CD4-positive, alpha-beta T cell (primary cell): ENCODE data around the gene CHST15. TPM values are rescaled to one million over a fixed set of nuclear protein-coding genes. Genes with fewer than 3 reads are reported as not detected.

ENCODE experiments used
- ATAC-seq: fragments of 200-7000 bp; cut with Tn5 transposase; one replicate; pipeline ENCODE4 v1.10.0; 2022; ENCODE audit warnings: mild to moderate bottlenecking; ENCODE audit not compliant: poor library complexity
- CTCF ChIA-PET: fragments of 350-600 bp; sonication (Branson Sonifier 250); formaldehyde crosslinking; loops from one replicate; lab custom pipeline; 2021; ENCODE audit warnings: antibody characterized with exemption, inconsistent platforms; lab: Charles Lee
- POLR2A ChIA-PET: fragments of 350-600 bp; sonication (Branson Sonifier 250); formaldehyde crosslinking; loops from one replicate; lab custom pipeline; 2021; ENCODE audit warnings: antibody characterized with exemption, inconsistent platforms; lab: Charles Lee
- DNase-seq, 14 experiments: peaks; one replicate each; pipeline ENCODE4 v3.0.0-alpha.2; 2013 to 2020; ENCODE audit warnings: mixed read lengths in 2 of 14
- H3K27ac ChIP-seq, 2 donors: one replicate each; pipeline versions ENCODE4 v1.5.1 to v1.7.0; 2013; ENCODE audit warnings: low read length in 2 of 2, low read depth in 1 of 2, mild to moderate bottlenecking in 1 of 2
- H3K27me3 ChIP-seq, 2 experiments: 1 replicate in 1 of 2; 2 replicates in 1 of 2; pipeline versions ENCODE4 v1.6.1 to v1.7.0; 2013; ENCODE audit warnings: low read length in 2 of 2, control low read depth in 1 of 2, mild to moderate bottlenecking in 1 of 2, moderate library complexity in 1 of 2; ENCODE audit not compliant: insufficient read depth in 2 of 2, control insufficient read depth in 1 of 2
- H3K36me3 ChIP-seq: one replicate; pipeline ENCODE4 v1.6.1; 2013; ENCODE audit warnings: low read length, control low read depth; ENCODE audit not compliant: insufficient read depth
- H3K4me1 ChIP-seq: one replicate; pipeline ENCODE4 v1.6.1; 2013; ENCODE audit warnings: low read length, control low read depth; ENCODE audit not compliant: insufficient read depth
- H3K4me3 ChIP-seq: one replicate; pipeline ENCODE4 v1.5.1; 2013; ENCODE audit warnings: mild to moderate bottlenecking, low read length, moderate library complexity
- H3K9me3 ChIP-seq, 2 experiments: 1 replicate in 1 of 2; 2 replicates in 1 of 2; pipeline versions ENCODE4 v1.6.1 to v1.7.0; 2013; ENCODE audit warnings: low read length in 2 of 2, mild to moderate bottlenecking in 2 of 2, control low read depth in 1 of 2, moderate library complexity in 1 of 2; ENCODE audit not compliant: control insufficient read depth in 1 of 2, insufficient read depth in 1 of 2
- H3K27ac Mint-ChIP-seq: one replicate; pipeline ENCODE4 v1.8.0; 2020; ENCODE audit warnings: mixed read lengths
- H3K27me3 Mint-ChIP-seq: one replicate; pipeline ENCODE4 v1.8.0; 2021; ENCODE audit warnings: mixed read lengths
- H3K36me3 Mint-ChIP-seq: one replicate; pipeline ENCODE4 v1.8.0; 2021; ENCODE audit warnings: low read depth, mixed read lengths
- H3K4me1 Mint-ChIP-seq: one replicate; pipeline ENCODE4 v1.8.0; 2021; ENCODE audit warnings: low read depth, mixed read lengths
- H3K4me3 Mint-ChIP-seq: one replicate; pipeline ENCODE4 v1.8.0; 2020; ENCODE audit warnings: mild to moderate bottlenecking, mixed read lengths
- H3K9me3 Mint-ChIP-seq: one replicate; pipeline ENCODE4 v1.8.0; 2020; ENCODE audit warnings: mixed read lengths
- intact Hi-C, 2 experiments: fragments of 100-400 bp; cut with DNase I in 1 of 2; cut with micrococcal nuclease in 1 of 2; formaldehyde crosslinking; loops; one replicate each; pipeline versions ENCODE4 v1.15.1 to v1.9.0; 2023 to 2025; cut with DNase I, micrococcal nuclease
- total RNA-seq, 174 experiments: library from RNA in 2 of 174; stranded (reverse) in 2 of 174; gene quantifications; one replicate each; pipeline ENCODE4 v1.2.3 and lab custom pipeline; 2021 to 2026
- TF ChIP-seq, protein P1 (sequence below): fragments of 200-600 bp; IDR thresholded peaks from one replicate; pipeline ENCODE4 v1.8.0; 2022; ENCODE audit warnings: antibody characterized with exemption, mild to moderate bottlenecking

The CHST15 gene
- total RNA-seq, 2 experiments from 2014 or later = 0.42 to 0.52 TPM

DNA sequence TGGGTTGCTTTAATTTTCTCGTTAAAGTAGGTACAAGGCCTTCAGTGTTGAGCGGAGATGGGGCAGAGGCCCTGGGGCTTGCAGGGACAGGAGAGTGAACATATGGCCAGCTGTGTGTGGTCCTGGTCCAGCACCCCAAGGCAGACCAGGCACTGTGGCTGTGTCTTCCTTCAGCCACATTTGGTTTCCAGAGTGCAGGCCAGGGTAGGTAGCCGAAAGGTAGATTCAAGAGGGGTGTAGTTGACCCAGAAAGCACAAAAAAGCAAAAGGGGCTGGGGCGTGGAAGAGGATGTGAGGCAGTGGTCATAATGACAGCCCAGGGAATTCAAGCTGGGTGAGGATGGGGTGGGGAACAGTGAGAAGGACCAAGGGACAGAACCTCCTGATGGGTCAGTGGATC lies 21.3 kb upstream of the CHST15 start:
- Histone ChIP-seq H3K27me3 (no peaks in the 10 kb centered on the region), H3K36me3 (no peaks in the 10 kb centered on the region), H3K4me3 (no peak overlapping the region), H3K27ac (no peak overlapping the region), H3K4me1 (peaks cover under 1% of the 10 kb centered on the region), H3K9me3 (no peaks in the 10 kb centered on the region)
- Mint-ChIP-seq H3K36me3 (no peaks in the 10 kb centered on the region), H3K27ac (no peak overlapping the region), H3K9me3 (no peaks in the 10 kb centered on the region), H3K27me3 (peaks cover 9% of the 10 kb centered on the region), H3K4me3 (no peak overlapping the region), H3K4me1 (no peaks in the 10 kb centered on the region)
- ChIA-PET CTCF (no interaction called here), POLR2A (no interaction called here)
- intact Hi-C loops = no loop called here
- DNase-seq (no peak), ATAC-seq (no peak)
- TF ChIP-seq, protein P1, sequence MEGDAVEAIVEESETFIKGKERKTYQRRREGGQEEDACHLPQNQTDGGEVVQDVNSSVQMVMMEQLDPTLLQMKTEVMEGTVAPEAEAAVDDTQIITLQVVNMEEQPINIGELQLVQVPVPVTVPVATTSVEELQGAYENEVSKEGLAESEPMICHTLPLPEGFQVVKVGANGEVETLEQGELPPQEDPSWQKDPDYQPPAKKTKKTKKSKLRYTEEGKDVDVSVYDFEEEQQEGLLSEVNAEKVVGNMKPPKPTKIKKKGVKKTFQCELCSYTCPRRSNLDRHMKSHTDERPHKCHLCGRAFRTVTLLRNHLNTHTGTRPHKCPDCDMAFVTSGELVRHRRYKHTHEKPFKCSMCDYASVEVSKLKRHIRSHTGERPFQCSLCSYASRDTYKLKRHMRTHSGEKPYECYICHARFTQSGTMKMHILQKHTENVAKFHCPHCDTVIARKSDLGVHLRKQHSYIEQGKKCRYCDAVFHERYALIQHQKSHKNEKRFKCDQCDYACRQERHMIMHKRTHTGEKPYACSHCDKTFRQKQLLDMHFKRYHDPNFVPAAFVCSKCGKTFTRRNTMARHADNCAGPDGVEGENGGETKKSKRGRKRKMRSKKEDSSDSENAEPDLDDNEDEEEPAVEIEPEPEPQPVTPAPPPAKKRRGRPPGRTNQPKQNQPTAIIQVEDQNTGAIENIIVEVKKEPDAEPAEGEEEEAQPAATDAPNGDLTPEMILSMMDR = no peak

GRCh38 chr10:124112891-124113580 lies 19.6 kb upstream of the CHST15 start:
- H3K27ac Mint-ChIP-seq = no peak overlapping the region
- H3K4me1 ChIP-seq = no peaks in the 10 kb centered on the region
- H3K27ac ChIP-seq = no peak overlapping the region
- intact Hi-C loops = no loop called here
- peaks cover 16% of the 10 kb centered on the region for H3K27me3 Mint-ChIP-seq
- no peaks in the 10 kb centered on the region for H3K36me3 ChIP-seq
- ChIA-PET POLR2A (no interaction called here), CTCF (no interaction called here)
- H3K27me3 ChIP-seq = no peaks in the 10 kb centered on the region
- H3K9me3 ChIP-seq = no peaks in the 10 kb centered on the region
- no peak for DNase-seq
- TF ChIP-seq, protein P1 = no peak
- H3K4me3 Mint-ChIP-seq = no peak overlapping the region
- no peaks in the 10 kb centered on the region for H3K4me1 Mint-ChIP-seq
- H3K36me3 Mint-ChIP-seq = no peaks in the 10 kb centered on the region
- H3K9me3 Mint-ChIP-seq = no peaks in the 10 kb centered on the region
- no peak for ATAC-seq
- no peak overlapping the region for H3K4me3 ChIP-seq

DNA sequence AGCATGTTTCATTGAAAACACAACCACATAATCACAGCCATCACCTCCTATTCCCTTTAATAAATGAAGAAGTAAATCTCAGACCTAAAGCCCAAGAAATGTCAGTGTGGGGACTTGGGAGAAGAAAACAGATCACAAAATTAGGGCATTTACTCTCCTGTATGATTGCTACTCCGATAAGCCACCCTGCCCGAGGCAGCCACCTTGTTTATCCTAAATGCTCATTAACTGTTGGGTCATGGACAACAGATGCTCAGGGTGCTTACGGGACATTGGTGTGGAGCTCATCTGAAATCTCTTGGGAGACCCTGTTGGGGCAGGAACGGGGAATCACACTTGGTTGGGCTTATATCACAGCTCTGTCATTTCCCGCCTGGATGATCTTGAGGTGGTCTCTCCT lies 17.5 kb upstream of the CHST15 start:
- CTCF ChIA-PET = no interaction called here

More for the DNA sequence above, 17.5 kb upstream of the CHST15 start:
- Mint-ChIP-seq H3K27ac (no peak overlapping the region), H3K4me1 (no peaks in the 10 kb centered on the region), H3K36me3 (no peaks in the 10 kb centered on the region), H3K4me3 (no peak overlapping the region), H3K9me3 (no peaks in the 10 kb centered on the region), H3K27me3 (peaks cover 28% of the 10 kb centered on the region)
- no peak for DNase-seq
- Histone ChIP-seq H3K9me3 (no peaks in the 10 kb centered on the region), H3K4me1 (no peaks in the 10 kb centered on the region), H3K4me3 (no peak overlapping the region), H3K27me3 (no peaks in the 10 kb centered on the region), H3K36me3 (no peaks in the 10 kb centered on the region), H3K27ac (no peak overlapping the region)
- intact Hi-C loops = no loop called here
- POLR2A ChIA-PET = no interaction called here
- no peak for ATAC-seq
- TF ChIP-seq, protein P1 = no peak
